DMS153 treated with DMSO at 0.1 percent for 48 hours (cell line): ENCODE data around the gene SRPK2.

Experiments
- DNase-seq: peaks from one replicate; lab custom pipeline; 2025; ENCODE audit not compliant: unreplicated experiment; lab: John Stamatoyannopoulos, UW

SRPK2 gene

DNA sequence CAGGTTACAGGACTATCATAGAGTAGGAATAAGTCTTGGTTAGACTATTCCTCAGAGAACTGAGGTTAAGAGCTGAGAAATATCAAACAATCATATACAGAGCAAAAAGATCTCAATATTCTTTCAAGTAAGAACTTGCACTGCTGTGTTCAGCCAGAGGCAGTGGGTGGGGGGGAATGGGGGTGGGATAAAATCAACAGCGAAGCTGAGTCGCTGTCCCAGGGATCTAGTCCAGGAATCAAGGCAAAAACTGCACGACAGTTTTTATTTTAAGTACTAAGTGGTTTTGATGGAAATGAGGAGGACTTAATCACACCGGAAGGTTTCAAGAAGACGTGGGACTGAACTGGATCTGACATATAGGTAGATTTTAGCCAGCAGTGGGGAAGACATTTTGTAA is 159.1 kb downstream of the SRPK2 start:
- no peak for DNase-seq

DNA sequence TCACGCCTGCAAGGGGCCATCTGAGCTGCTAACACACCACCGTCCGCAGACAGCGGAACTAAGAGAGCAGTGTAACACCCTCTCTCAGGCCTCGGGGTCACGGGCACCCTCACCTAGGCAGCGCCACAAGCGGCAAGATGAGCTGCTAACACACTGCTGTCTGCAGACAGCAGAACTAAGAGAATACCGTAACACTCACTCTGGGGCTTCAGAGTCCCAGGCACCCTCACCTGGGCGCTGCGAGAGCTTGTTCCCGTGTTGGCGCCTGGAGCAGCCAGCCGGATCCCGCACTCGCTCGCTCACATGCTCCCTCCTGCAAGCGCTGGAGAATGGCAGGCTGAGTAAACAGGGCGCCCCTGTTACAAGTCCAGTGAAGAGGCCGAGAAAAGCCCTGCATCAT is 160.2 kb downstream of the SRPK2 start:
- DNase-seq: no peak

DNA sequence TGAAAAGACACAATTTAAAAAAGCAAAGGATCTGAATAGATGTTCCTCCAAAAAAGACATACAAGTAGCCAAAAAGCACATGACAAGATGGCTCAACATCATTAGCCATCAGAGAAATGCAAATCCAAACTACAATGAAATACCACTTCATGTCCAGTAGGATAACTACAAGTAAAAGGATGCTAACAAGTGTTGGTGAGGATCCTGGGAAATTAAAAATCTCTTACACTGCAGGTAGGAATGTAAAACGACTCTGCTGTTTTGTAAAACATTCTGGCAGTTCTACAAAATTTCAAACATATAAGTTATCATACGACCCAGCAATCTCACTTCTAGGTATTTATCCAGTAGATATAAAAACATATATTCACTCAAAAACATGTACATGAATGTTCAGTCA is 161.3 kb downstream of the SRPK2 start:
- no peak for DNase-seq

DNA sequence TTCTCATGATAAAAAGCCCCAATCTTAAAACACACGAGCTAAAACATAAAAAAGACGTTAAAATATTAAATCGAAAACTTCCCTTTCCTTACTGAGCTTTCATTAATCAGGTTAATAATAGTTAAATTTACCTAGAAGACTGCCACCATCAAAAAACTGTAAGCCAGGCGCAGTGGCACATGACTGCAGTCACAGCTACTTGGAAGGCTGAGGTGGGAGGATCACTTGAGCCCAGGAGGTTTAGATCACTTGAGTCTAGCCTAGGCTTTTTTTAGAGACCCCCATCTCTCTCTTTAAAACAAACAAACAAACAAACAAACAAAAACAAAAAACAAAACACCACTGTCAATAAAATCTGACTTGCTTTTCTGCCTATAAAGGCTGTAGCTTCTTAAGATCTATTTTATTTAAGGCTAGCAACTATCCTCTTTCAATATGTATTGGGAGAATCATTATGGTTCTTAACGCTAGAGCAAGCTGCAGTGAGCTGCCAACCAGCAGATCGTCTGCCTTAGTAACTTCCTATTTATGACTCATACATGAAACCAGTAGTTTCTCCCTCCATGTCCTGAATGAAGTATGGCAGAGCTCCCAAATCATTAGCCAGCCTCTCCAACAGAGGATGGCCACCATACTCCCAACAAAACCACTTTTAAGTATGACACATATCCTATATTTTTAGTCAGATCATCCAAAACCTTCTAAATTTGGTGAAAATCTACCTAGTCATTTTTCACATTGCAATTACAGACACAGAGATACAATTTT is 163.7 kb downstream of the SRPK2 start:
- no peak for DNase-seq

DNA sequence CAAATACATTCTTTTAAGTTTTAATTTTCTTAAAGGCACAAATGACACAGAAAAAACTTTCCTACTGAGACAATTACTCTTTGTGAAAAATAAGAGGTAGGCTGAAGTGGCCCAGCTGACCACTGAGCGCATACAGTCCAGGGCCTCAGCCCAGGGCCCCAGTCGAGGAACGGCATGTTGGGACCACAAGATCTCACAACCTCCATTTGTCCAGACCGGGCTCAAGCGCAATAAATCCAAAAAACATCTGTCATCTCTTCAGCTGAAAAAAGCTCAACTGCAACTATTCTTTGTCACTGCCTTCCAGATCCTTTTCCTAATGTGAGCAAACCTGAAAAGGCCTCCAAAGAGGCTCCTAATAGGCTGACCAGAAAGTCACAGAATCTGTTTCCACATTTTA is 165.8 kb downstream of the SRPK2 start:
- DNase-seq: no peak

DNA sequence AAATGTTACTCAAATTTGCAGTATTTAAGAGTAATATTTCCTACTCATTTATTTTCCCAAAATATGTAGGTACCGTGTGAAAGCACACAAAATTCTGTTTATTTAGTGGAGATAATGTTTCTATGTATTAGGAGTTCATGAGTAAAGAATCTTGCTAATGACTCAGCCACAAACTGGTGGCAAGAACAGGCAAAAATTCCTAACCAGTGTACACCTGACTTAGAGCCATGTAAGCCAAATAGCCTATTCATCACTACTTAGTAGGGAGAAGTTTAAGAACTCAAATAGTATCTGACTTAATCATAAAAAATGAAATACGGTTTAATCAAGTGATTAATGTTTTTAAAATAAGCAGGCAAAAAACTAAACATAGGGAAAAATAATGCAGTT is 169.0 kb downstream of the SRPK2 start:
- DNase-seq: no peak

DNA sequence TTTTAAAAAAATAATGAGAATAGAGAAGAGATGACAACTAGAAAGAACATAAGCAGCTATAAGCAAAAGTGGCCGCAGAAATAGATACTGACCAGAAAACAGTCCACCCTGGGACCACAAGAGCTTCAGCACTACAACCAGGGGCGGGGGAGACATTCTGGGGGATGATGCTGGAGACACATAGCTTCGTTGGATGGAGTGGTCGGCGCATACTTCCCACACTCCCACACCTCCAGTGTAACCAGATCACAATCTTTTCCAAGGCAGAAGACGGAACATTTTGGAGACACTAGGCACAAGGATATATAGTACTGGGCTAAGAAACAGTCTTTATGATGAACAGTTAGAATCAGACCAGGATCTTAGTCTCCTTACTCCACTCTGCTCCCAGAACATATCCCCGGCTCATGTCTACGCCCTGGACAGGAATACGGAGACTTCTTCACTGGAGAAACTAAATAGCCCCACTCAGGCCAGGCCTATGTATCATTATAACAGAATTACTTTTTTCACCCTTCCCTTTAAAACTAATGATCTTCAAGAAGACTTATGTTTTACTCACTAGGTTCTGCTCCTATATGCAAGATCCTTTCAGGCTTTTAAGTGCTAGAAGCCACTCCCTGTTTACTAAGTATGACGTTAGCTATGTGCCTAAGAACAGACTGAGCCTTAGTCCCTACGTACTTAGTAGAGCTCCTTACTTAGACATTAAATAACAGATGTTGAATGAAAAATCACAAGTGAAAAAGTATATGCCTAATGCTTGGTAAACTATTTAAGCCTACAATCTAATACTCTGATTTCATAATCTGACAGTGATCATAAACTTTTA is 169.6 kb downstream of the SRPK2 start:
- no peak for DNase-seq

DNA sequence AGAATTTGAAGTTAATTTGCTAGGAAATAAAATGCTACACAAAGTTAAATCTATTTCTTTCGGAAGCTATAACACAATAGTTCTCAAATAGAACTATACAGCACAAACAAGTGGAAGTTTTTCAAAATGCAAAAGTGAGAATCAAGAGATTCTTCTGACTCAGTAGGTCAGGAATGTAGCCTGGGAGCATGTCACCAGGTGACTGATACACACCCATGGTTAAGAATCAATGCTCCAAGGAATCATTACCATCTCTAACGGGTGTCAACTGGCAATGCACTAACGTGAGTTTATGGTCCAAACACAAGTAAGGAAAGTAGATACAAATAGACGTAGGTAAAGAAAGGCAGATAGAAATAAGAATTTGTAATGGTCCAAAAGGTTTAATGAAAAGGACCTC is 170.5 kb downstream of the SRPK2 start:
- no peak for DNase-seq

DNA sequence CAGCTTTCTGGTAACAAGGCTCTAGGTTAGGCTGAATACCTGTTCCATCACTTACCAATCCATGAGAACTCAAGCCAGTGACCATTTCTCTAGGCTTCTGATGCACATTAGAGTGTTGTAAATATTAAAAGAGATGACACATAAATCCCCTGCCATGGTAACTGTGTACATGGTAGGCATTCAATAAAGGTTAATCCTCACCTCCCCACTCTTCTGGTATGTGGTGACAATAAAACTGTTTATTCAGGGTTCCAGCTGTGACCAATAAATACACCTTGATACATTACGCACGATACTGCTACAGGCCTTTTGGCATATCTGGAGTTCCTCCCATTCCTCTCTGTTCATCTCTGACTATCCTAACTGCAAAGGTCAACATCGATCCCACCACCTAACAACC is 171.9 kb downstream of the SRPK2 start:
- DNase-seq: no peak

DNA sequence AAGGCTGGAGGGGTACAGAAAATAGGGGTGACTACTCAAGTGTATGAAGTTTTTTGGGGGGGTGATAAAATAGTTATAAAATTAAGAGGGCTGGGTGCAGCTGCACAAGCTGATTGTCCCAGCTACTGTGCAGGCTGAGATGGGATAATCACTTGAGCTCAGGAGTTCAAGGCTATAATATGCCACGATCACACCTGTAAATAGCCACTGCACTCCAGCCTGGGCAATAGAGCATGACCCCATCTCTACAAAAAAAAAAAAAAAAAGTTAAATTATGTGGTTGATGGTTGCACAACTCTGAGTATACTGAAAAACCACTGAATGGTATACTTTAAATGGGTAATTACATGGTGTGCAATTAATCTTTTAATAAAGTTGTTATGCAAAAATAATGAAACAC is 172.9 kb downstream of the SRPK2 start:
- no peak for DNase-seq

DNA sequence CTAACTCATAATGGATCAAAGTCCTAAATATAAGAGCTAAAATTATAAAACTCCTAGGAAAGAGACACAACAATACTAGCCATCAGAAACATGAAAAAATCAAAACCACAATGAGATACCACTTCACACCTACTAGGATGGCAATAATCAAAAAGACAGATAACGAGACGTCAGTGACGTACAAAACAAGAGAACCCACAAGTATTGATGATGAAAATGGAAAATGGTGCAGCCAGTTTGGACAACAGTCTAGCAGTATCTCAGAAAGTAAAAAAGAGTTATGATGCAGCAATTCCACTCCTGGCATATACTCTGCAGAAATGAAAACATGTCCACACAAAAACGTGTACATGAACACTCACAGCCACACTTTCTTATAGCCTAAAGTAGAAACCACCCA is 173.5 kb downstream of the SRPK2 start:
- DNase-seq: no peak

DNA sequence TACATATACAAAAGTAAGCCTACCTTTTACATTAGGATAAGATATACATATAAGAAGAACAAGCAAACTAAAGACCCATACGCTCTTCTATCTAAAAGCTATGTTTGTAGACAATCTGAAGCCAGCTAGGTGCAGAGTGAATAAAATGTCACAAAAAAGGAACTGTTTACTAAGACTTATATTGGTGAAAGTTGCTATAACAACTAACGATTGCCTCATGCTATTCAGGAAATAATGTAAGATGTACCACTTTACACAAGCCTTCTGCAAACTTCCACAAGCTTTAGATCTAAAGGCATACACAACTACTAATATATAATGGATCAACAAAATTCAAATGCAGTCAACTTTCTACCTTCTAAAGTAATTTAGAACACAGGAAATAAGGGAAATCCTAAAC is 175.1 kb downstream of the SRPK2 start:
- no peak for DNase-seq

DNA sequence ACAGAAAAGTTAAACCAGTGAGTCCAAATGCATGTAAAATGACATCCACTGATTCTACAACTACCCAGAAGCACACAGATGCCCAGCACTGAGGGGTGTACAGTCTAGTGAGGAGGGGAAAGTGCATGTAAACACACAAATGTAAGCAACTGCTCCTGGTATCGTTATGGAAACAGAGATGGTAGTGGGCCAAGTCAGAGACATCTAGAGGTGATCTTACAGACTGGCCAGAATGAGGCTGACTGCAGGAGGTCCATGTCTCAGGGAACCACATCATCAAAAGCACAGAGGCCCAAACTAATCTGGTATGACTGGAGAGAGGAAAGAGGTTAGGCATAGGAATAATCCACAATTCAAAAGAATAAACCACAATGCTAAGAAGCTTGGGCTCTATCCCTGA is 176.5 kb downstream of the SRPK2 start:
- no peak for DNase-seq

DNA sequence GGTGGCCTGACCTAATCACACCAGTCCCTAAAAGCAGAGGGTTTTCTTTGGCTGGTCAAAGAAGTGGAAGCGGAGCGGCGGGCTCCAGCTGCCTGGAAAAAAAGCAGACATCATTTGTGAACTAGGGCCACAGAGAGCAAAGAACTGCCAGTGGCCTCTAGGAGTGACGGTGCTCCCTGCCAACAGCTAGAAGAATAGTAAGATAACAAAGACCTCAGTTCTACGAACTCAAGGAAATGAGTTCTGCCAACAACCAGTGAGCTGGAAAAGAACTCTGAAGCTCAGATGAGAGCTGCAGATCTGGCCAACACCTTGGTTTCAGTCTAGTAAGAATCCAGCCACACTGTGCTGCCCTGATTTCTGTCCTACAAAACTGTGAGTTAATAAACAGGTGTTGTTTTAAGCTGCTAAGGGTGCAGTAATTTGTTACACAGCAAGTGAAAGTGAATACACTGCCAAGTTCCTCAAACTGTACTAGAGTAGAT is 178.0 kb downstream of the SRPK2 start:
- no peak for DNase-seq

DNA sequence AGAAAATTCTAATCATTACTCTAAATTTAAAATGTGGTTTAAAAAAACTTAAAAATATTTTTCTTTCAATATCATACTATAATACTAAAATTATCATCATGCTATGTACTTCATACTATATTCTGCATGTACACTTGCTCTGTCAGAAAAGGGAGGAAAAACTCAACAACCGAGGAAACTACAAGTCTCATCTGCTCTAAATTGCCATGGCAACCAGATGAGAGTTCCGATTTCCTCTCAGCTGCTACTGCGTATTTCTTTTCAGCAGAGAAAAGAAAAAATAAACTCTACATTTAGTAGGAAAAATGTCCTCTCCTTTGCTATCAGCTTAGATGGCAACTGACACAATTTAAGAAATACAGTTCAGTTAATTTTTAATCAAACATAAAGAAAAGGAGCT is 178.9 kb downstream of the SRPK2 start:
- DNase-seq: no peak

DNA sequence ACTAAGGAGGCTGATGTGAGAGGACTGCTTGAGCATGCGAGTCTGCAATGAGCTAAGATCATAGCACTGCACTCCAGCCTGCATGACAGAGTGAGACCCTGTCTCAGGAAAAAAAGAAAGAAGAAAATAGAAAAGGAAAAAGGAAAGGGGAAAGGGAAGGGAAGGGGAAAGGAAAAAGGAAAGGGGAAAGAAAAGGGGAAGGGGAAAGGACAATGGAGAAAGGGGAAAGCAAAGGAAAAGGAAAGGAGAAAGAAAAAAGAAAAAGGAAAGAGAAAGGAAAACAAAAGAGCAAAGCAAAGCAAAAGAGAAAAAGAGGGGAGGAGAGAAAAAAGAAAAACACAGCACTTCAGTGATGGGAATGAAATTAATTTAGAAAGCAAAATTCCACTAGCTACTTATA is 179.3 kb downstream of the SRPK2 start:
- DNase-seq: no peak

DNA sequence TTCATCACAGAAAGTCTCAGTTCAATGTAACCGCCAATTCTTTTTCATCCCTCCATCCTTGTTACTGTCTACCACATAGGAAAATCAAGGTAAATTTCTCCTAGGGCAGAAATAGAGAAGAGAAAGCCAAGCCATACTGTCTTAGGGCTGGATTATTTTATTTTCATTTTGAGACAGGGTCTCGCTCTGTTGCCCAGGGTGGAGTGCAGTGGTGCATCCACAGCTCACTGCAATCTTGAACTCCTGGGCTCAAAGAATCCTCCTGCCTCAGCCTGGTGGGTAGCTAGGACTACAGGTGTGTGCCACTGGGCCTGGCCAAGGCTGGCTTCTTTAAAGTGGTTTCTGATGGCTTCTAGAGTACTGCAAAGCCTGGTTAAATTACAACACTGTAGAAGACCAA is 181.7 kb downstream of the SRPK2 start:
- DNase-seq: no peak

DNA sequence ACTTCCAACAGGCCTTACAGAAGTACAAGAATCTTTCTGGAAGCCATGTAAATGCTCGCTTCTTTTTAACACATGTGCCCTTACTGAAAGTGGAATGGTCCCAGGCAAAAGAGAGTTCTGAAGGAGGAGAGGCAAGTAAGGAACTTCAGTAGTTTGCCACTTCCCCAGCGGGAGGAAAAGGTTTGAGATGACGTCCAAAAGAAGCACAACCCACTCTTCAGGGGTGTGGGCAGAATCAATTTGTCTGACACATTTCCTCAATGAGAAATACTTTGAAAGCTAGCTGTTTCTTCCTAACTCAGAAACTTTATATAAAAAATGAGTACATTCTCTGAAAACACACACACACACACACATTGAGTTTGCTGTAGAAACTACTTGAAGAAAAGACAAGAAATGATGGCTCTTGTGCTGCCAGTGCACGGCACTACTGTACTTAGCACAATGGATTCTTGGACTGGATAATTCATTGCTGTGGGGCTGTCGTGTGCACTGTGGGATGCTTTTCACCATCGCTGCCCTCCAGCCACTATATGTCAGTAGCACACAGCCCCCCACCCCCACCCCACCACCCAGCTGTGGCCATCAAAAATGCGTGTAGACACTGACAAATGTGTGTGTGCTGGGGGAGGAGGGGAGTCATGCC is 183.0 kb downstream of the SRPK2 start:
- DNase-seq: no peak

DNA sequence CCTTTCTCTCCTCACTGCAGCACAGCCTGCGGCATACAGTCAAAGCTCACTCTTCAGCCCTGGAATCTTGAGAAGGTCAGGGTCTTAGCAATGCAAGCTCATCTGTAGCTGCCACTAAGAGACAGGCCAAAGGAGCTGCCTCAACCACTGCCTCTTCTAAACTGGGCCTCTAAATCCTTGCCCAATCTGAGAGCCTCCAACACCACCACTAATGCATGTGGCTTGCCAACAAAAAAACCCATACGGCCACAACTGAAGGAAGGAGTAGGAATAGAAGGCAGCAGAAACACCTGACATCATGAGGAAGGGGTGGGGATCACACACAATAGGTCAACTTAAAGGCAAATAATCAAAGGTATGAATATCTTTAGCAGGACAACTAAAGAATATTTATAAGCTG is 183.8 kb downstream of the SRPK2 start:
- DNase-seq: no peak

DNA sequence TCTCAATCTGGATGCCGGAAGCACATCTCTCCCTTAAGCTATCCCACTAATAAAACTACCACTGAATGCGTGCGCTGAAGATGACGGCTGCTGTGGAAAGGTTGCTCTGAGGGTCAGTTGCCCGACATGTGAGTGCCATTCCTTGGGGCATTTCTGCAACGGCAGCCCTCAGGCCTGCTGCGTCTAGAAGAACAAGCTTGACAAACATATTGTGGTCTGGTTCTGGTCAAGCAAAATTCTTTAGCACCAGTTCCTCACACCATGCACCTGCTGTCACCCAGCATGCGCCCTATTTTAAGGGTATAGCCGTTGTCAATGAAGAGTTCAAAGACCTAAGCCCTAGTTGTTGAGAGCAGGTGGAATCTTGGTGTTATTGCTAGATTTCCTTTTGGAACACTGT is 184.2 kb downstream of the SRPK2 start:
- no peak for DNase-seq

DNA sequence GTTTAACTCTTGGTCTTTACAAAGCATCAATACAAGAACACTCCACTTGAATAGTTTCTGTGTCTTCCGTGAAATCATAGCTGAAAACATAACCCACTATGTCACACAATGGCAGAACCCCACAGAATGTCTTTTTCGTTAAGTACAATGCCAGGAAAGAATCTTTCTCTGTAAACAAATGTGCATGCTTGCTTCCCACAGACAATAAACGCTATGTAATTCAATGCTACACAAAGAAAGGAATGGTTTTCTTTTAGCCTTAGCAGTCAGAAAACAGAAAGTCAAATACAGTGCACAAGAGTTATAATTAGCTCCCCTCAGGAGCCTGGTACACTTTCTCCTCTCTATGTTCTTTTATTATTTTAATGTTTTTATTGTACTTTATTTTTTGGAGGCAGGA is 186.1 kb downstream of the SRPK2 start:
- no peak for DNase-seq

DNA sequence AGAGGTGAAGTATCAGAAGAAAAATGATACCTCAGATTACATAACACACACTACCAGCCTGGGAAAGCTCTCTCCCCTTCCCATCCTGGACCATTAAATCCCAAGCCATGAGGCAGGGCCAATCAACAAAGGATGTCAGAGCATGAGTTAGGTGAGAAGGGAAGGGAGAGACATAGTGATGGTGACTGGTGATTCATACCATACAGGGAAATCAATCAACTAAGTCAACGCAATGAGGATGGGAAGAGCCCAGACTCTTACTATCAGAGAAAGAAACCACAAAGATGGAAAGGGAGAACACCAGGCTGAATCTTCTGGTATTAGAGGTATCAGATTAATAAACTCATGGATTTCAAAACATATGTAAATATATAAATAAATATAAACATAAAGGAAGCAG is 189.3 kb downstream of the SRPK2 start:
- no peak for DNase-seq
